Activated gamma-delta T cell (primary cell): ENCODE results near the gene IRGC.
"Not testable (repeated sequence)": the region's sequence is repeated elsewhere in the genome, so short reads cannot be mapped to it uniquely, and the experiment has no call there.

Experiments used
- DNase-seq: peaks from one replicate; lab custom pipeline; 2025; lab: John Stamatoyannopoulos, UW

Gene IRGC

DNA sequence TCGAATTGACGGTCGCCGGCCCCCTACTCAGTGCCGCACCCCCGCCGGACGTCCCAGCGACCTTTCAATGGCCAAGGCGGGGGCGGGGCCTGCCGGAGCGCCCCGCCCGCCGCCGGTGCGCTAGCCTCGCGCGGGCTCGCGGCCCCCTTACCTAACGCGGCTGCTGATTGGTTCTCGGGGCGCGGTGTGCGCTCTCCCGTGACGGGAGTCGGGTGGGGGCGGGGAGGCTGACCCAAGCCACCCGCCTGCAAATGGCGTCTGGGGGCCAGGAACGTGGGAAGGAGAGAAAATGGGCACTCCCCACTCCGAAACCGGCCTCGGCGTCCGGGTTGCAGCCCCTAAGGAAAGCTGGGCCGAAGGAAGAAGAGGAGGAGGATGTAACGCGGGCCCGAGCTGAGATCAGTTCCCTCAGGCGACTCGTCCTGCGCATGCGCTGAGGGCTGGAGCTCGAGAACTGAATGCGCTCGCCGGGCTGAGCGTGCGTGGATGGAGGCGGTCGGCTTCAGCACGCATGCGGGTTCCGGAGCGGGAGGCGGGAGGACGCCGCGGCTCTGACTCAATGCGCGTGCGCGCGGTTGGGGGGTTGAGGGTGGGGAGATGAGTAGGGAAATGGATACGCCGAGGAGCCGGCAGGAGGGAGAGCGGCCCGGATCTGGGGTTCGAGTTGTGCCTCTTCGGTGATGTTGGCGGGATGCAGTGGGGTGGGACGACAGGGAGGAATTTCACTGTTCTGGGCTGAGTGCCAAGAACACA, 38.8 kb downstream of the IRGC start, which contains the start of gene SMG9:
Gene SMG9, minus strand, starts transcription at position 460 of the 753 bp plus-strand sequence. CDS start 4,221 bp downstream, outside the sequence.
- peak; percentile 98 for DNase-seq

DNA sequence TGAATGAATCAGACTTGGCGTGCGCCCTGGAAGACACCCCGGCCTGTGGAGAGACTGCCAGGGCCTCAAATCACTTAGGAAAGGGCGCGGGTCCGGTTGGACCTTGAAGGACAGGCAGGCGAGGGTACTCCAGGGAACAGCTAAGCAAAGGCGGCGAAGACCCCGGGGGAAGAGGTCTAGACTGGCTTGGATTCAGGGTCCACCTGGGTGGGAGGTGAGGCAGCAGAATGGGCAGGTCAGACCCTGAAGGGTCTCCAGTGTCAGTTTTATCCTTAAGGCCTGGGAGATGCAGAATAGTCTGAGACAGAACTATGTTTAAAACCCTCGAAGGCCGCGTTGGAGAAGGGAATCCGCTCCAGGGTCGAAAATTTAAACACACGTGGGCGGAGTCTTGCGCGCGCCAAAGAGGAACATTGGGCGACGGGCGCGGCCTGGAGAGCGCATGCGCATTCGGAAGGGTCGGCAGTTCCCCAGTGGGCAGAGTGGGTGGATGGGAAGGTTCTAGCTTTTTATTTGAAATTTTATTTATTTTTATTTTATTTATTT, 39.5 kb downstream of the IRGC start:
- peak; percentile 56 for DNase-seq

GRCh38 chr19:43759515-43759914, 43.6 kb downstream of the IRGC start:
- no peak for DNase-seq

DNA sequence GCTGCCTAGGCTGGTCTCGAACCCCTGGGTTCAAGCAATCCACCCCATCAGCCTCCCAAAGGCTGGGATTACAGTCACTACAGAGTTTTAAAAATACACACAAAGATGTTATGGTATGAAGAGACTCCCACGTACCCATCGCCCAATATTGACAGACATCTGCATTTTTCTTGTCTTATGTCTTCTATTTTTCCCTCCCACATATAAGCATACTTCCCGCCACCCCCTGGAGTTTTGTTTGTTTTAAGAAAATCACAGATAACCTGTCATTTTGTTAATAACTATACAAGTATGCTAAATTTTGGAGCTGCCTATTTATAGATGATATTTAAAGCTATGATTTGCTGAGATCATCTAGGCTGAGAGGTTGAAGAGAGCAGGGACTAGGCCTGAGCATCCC, 45.1 kb downstream of the IRGC start:
- no peak for DNase-seq

- DNase-seq: no peak
Measured at GRCh38 chr19:43762814-43763213, 46.9 kb downstream of the IRGC start.

DNA sequence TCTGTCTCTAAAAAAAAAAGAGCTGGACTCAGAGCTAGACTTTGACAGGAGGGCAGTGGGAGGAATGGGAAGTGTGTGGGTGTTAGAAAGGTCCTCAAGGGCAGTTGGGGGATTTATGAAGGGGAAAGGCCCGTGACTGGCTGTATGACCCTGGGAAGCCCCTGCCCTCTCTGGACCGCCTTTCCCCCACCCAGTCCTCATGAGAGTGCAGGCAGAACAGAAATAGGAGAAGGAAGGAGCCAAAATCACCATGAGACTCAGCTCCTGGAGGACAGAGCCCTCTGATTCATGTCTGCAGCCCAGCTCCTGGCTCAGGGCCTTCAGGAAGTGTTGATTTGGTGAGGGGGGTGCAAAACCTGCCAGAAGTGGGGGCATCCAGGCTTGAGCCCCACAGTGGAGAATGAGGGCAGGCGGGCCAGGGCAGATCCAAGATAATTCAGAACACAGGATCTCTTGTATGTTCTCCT, 47.6 kb downstream of the IRGC start:
- DNase-seq: no peak

DNA sequence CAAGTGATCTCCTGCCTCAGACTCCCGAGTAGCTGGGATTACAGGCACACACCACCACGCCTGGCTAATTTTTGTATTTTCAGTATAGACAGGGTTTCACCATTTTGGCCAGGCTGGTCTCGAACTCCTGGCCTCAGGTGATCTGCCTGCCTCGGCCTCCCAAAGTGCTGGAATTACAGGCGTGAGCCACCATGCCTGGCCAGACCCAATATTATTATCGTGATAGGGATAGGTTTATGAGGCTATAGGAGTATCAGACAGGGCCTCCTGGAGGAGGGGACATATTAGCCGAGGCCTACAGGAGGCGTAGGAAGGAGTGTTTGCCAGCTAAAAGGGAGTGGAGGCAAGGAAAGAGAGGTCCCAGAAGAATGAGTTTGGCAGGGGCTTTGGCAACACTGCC, 48.8 kb downstream of the IRGC start:
- DNase-seq: not testable (repeated sequence)

DNA sequence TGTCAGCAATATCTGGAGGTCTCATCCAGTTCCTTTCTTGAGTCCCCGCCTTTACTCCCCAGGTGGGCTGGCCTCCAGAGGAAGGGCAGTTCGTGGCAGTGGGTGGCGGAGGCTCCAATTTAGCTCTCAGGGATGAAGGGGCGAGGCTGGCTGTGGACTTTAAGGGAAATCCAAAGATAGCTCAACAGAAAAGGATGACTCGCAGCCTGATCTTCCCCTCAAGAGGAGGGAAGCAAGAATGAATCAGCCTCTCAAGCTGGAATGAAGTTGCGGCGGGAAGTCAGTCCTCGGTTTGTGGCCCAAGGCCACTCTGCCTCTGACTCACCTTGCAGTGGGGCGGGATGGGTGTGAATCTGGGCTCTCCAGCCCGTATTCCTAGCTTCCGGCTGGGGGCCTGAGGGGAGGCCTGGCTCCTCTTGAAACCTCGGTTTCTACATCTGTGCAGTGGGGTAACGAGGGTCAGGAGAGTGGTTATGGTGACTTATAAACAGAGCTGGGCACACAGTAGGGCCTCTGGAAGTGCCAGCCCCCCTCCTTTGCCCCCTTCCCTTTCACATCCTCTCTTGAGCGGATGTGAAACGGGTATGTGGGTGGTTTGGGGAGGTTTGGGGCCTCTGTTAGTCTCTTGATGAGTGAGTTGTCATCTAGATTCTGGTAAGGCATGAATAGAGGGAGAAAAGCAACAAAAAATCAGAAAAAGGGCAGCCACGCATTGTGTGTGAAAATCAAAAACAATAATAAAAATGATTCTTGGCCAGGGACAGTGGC, 49.4 kb downstream of the IRGC start:
- peak; percentile 36 for DNase-seq

GRCh38 chr19:43766755-43767043, 50.8 kb downstream of the IRGC start:
- DNase-seq: no peak

DNA sequence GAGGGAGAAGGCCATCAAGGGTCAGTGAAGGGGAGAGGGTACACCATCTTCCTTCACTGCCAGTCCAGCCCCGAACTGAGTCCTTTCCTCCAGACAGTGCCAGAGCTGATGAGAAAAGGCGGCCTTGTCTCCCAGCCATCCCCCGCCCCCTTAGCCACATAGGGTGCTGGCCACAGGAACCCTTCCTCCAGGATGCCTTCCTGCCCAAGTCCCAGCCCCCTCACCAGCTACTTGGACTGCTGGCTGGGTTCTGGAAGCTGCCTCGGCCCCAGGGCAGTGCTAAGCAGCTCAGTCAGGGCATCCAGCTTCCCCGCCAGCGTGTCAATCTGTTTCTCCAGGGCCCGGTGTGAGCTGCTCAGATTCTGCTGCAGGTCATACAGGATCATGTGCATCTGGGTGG, 51.4 kb downstream of the IRGC start:
- DNase-seq: no peak

DNA sequence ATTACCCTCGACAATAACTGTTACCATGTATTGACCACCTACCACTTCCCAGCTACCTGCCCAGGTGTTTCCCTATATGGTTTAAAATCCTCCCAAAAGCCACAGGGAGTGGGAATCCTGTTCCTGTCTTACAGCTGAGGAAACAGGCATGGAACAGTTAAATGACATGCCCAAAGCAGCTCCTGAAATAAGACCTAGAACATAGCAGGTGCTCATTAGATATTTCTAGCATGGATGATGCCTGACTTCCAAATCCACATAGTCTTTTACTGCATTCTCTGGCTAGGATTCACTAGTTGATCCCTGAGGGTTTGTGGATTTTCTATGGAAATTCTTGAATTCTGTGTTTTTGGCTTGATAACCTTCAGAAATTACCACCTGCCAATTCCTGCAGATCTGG, 51.9 kb downstream of the IRGC start:
- no peak for DNase-seq

- no peak for DNase-seq
Measured at GRCh38 chr19:43768273-43769050, 52.6 kb downstream of the IRGC start.

- no peak for DNase-seq
Measured at GRCh38 chr19:43769256-43769655, 53.4 kb downstream of the IRGC start.
